ENCODE data around the gene CACNG7.
"Not testable (repeated sequence)": the region's sequence is repeated elsewhere in the genome, so short reads cannot be mapped to it uniquely, and the experiment has no call there.

Gene CACNG7

GRCh38 chr19:53906211-53907192, 2.6 kb upstream of the CACNG7 start:
- DNase-seq (ENCODE audit: low read depth) = no peak

- no peak for DNase-seq (ENCODE audit: low read depth)
Measured at GRCh38 chr19:53907193-53907581, 1.9 kb upstream of the CACNG7 start.

DNA sequence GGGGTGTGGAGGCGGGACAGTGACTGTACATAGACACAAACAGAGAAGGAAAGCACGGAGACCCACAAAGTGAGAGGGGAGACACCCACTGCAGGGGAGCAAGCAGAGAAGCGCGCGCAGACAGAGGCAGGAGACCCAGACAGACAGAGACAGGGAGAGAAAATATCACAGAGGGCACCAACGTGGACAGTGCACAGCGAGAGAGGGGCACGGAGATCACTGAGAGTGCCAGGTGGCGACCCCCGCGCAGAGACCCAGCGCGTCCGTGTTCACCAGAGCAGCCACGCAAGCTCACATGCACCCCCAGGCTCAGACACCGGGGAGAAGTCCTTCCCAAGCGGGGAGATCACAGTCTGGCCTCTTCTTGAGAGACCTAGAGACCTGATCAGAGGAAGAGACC, 1.4 kb upstream of the CACNG7 start:
- DNase-seq (ENCODE audit: low read depth) = no peak

DNA sequence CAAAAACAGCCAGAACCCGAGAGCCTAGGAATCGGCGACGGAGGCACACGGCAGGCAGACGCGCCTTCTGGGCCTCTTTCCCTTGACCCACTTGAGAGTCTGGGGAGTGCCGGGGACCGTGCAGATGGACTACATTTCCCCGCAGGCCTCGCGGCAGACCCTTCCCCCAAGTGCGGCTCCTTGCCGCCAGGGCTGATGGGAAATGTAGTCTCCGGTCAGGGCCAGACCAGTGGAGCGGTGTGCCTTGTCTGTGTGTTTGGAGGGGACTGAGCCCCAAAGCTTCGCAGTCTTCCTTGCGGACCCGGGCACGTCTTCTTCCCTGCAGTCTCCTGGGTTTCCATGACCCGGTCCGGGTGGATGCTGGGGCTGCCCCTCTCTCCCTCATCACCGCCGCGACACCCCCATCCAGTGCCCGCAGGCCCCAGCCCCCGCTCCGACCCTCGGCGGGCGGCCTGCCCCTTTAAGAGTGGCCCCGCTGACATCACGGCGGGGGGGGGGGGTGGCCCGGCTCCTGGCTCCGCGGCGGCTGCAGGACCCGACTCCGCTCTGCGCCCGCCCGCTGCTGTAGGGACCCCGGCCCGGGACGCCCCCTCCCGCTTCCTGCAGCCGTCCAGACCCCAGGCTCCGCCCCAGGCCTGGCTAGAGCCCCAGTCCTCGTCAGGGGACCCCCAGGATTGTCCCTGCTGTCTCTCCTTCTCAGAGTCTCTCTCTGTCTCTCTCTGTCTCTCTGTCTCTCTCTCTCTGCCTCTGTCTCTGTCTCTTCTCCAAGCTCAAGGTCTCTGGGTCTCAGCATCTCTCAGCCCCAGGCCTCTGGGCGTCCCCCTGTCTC, 758 bp upstream of the CACNG7 start:
- DNase-seq (ENCODE audit: low read depth) = no peak

DNA sequence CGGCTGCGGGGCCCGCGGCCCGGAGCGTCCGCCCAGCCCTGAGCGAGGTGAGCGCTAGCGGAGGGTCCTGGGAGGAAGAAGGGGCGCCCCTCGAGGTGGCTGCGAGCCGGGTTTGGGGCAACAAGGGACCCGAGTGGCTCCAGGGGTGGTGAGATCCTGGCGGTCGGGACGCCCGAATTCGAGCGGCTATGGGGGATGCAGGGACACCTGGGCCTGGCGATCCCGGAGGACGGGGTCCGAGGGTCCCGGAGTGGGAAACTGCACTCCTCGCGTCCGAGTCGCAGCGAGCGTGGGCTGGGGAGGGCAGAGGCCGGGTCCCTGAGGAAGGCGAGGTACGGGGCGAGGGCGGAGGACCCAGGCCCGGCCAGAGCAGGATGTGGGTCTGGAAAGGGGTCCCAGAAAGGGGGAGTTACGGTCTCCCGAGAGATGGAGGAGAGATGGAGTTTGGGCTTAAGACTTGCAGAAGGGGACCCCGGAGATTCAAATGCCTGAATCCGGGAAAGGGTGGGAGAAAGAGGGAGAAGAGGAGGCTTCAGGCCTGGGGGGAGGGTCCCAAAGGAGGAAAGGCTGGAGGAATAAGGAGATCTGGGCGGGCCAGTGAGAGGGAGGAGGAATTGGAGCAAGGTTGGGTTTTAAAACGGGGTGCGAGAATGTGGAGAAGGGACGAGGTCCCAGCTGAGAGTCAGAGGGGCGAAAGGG, 542 bp downstream of the CACNG7 start:
- no peak for DNase-seq (ENCODE audit: low read depth)

DNA sequence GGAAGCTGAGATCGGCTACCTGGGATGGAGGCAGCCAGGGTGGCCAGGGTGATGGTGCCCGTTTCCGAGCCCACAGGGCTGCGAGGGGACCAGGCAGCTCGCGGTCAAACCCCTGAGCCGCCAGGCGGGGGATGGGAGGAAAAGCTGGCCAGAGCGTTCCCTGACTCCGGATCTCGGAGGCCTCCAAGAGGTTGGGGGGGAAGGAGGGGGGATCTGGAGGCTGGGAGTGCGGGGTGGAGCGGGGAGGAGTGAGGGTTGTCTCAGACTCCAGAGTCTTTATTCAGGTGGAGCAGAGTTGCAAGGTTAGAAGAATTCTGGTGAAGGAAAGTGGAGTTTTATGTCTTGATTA, 1.1 kb downstream of the CACNG7 start:
- no peak for DNase-seq (ENCODE audit: low read depth)

DNA sequence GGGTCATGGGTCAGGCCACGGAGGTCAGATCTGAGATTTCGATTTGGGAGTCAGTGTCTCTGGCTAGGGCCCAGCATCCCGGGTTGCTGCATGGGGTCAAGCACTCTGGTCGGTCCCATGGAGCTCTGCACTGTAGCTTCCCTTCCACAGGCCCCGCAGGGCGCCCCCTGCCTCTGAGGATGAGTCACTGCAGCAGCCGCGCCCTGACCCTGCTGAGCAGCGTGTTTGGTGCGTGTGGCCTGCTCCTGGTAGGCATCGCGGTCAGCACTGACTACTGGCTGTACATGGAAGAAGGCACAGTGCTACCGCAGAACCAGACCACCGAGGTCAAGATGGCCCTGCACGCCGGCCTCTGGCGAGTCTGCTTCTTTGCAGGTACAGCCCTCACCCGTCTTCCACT, 3.6 kb downstream of the CACNG7 start:
- DNase-seq (ENCODE audit: low read depth) = no peak

DNA sequence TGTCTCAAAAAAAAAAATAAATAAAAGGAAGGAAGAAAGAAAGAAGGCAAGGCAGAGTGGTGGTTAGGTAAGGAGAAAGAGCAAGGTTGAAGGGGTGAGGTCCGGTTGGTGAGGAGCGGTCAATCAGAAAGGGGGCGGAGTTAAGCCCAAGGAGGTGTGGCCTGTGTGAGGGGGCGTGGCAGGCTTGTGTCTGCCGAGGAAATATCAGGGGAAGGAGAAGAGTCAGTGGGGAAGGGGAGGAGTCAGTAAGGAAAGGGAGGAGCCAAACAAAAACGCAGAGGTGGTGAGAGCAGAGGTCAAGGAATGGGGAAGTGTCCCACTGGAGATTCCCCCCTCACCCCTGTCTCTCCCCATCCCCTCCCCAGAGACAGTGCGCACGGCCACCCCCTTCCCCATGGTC, 5.9 kb downstream of the CACNG7 start:
- no peak for DNase-seq (ENCODE audit: low read depth)

- no peak for DNase-seq (ENCODE audit: low read depth)
Measured at GRCh38 chr19:53916004-53916403, 6.9 kb downstream of the CACNG7 start.

- DNase-seq (ENCODE audit: low read depth) = no peak
Measured at GRCh38 chr19:53917356-53917755, 8.3 kb downstream of the CACNG7 start.

DNA sequence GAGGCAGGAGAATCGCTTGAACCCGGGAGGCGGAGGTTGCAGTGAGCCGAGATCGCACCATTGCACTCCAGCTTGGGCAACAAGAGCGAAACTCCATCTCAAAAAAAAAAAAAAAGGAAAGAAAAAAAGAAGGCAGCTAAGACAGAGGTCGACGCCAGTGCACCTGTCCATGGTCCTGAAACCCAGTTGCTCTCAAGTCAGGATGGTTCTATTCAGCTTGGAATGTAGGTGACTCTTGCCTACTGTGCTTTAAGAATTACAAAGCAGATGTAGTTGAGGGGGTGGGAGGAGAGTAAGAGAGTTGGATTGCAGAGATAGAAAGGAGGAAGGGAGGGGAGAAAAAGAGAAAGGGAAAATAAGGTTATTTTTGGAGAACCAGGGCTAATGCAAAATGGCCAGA, 18.7 kb downstream of the CACNG7 start:
- DNase-seq (ENCODE audit: low read depth) = peak; percentile 55

DNA sequence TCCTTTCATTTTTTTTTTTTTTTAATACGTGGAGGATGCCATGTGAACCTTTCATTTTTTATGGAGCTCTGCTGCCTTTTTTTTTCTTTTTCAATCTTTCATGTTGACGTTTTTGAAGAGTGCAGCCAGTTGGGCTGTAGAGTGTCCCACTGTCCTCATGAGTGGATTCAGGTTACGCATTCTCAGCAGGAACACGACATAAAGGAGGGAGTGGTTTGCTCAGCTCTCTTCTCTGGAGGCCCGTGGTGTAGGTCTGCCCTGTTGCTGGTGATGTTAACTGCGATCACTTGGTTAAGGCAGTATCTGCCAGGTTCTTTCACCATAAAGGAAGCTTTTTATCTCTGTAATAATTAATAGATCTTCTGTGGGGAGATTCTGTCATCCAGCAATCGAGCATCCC, 27.0 kb downstream of the CACNG7 start:
- no peak for DNase-seq (ENCODE audit: low read depth)

GRCh38 chr19:53942001-53942786, 33.1 kb downstream of the CACNG7 start:
- DNase-seq (ENCODE audit: low read depth) = no peak

- DNase-seq (ENCODE audit: low read depth) = no peak
Measured at GRCh38 chr19:53944416-53944815, 35.3 kb downstream of the CACNG7 start.

DNA sequence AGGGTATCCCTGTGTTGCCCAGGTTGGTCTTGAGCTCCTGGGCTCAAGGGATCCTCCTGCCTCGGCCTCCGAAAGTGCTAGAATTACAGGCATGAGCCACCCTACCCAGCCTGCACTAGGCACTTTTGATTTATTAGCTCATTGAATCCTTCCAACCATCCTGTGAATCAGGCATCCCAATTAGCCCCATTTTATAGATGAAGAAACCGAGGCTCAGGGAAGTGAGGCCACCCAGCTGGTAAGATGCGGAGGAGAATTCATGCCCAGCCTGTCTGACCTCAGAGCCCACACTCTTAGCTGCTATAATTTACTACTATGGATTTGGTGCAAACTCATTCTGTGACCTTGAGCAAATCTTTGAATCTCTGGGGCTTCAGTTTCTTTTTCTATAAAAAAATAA, 35.9 kb downstream of the CACNG7 start:
- no peak for DNase-seq (ENCODE audit: low read depth)

- DNase-seq (ENCODE audit: low read depth) = no peak
Measured at GRCh38 chr19:53945441-53945840, 36.4 kb downstream of the CACNG7 start.

DNA sequence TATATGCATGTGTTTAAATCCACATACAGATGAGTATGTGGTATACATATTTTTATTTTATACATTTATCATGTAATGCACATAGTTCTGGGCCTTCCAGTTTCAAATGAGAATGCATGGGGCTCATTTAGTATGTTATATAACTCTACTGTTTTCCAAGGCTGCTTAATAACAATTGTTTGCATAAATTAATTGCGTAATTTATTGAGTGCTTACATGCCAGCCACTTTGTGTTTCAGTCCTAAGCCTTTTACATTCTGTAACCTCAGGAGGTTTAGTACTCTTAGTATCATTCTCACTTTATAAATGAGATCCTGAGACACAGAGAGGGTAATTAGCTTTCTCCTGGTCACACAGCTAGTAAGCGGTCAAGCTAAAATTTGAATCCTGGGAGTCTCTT, 36.9 kb downstream of the CACNG7 start:
- DNase-seq (ENCODE audit: low read depth) = no peak

- no peak for DNase-seq (ENCODE audit: low read depth)
Measured at GRCh38 chr19:53947624-53948023, 38.5 kb downstream of the CACNG7 start.

GRCh38 chr19:53948611-53949010, 39.5 kb downstream of the CACNG7 start:
- not testable (repeated sequence) for DNase-seq (ENCODE audit: low read depth)

- no peak for DNase-seq (ENCODE audit: low read depth)
Measured at GRCh38 chr19:53951436-53951835, 42.4 kb downstream of the CACNG7 start.

- no peak for DNase-seq (ENCODE audit: low read depth)
Measured at GRCh38 chr19:53951947-53952346, 42.9 kb downstream of the CACNG7 start.

GRCh38 chr19:53953383-53953782, 44.3 kb downstream of the CACNG7 start:
- no peak for DNase-seq (ENCODE audit: low read depth)
